Measurements from ENCODE around the gene IKBKG.

Gene IKBKG

GRCh38 chrX:154541589-154541895 is 5.9 kb upstream of the IKBKG start:
- POLR2A ChIA-PET: interaction anchor here (1.5 kb wide), 1 partner anchor 170 kb away, joined by 4 read pairs; no protein-coding TSS in a partner anchor
- no peak for DNase-seq (ENCODE audit: low read depth, low spot score)
- no peak for TF ChIP-seq CTCF (IDR thresholded peaks at IDR 0.05; ENCODE audit: insufficient read depth, low read length, missing control alignments)
- no peak overlapping the region for H3K4me3 ChIP-seq (ENCODE audit: low read depth, low read length)
- CTCF ChIA-PET: interaction anchor here (1.1 to 1.6 kb wide), 3 partner anchors 9 to 54 kb away, joined by 3 to 11 read pairs (median 4); no protein-coding TSS in a partner anchor

- CTCF ChIA-PET: interaction anchor here (1.1 to 1.6 kb wide), 5 partner anchors 8 to 54 kb away, joined by 3 to 11 read pairs (median 4); no protein-coding TSS in a partner anchor
- DNase-seq (ENCODE audit: low read depth, low spot score): peak; percentile 72
- POLR2A ChIA-PET: interaction anchor here (0.5 to 1.5 kb wide), 4 partner anchors 15 to 185 kb away, joined by 3 to 4 read pairs (median 3); no protein-coding TSS in a partner anchor
Measured at GRCh38 chrX:154541896-154542722, 5.3 kb upstream of the IKBKG start.

GRCh38 chrX:154542723-154543424 is 4.5 kb upstream of the IKBKG start:
- H3K4me3 ChIP-seq (ENCODE audit: low read depth, low read length): no peak overlapping the region
- no peak for TF ChIP-seq CTCF (IDR thresholded peaks at IDR 0.05; ENCODE audit: insufficient read depth, low read length, missing control alignments)
- ChIA-PET POLR2A (interaction anchor here (0.7 to 1.5 kb wide), 3 partner anchors 16 to 172 kb away, joined by 3 to 4 read pairs (median 3); no protein-coding TSS in a partner anchor), CTCF (interaction anchor here (1.1 to 1.5 kb wide), 2 partner anchors 9 to 16 kb away, joined by 3 to 5 read pairs; no protein-coding TSS in a partner anchor)
- DNase-seq (ENCODE audit: low read depth, low spot score): no peak

More at GRCh38 chrX:154541896-154542722, 5.3 kb upstream of the IKBKG start:
- TF ChIP-seq CTCF (IDR thresholded peaks at IDR 0.05; ENCODE audit: insufficient read depth, low read length, missing control alignments): no peak
- no peak overlapping the region for H3K4me3 ChIP-seq (ENCODE audit: low read depth, low read length)

- no peak for DNase-seq (ENCODE audit: low read depth, low spot score)
- TF ChIP-seq CTCF (IDR thresholded peaks at IDR 0.05; ENCODE audit: insufficient read depth, low read length, missing control alignments): no peak
- peak overlapping the region; percentile 68 for H3K4me3 ChIP-seq (ENCODE audit: low read depth, low read length)
- ChIA-PET POLR2A (interaction anchor here (0.6 kb wide), 1 partner anchor 125 kb away, joined by 4 read pairs; no protein-coding TSS in a partner anchor), CTCF (no interaction called here)
Measured at GRCh38 chrX:154545673-154546274, 1.6 kb upstream of the IKBKG start.

GRCh38 chrX:154546354-154547244 is 821 bp upstream of the IKBKG start, which contains the start of gene G6PD:
TSS of gene G6PD (minus strand) at chrX:154546846. CDS start at chrX:154546155, 691 bp downstream.
- POLR2A ChIA-PET: interaction anchor here (0.6 to 0.9 kb wide), 2 partner anchors 126 to 149 kb away, joined by 4 read pairs; partner anchors contain the start of gene RPL10
- CTCF ChIA-PET: no interaction called here
- no peak for DNase-seq (ENCODE audit: low read depth, low spot score)
- no peak for TF ChIP-seq CTCF (IDR thresholded peaks at IDR 0.05; ENCODE audit: insufficient read depth, low read length, missing control alignments)
- H3K4me3 ChIP-seq (ENCODE audit: low read depth, low read length): peak within 1 kb of the TSS; percentile 70

Measured in AG04449 (cell line).